Inflammatory macrophage (primary cell): ENCODE measurements around the gene LPP.

Source experiments
- DNase-seq, 2 donors: peaks; one replicate each; pipeline ENCODE4 v3.0.0-alpha.2; 2020 to 2022

Gene LPP

GRCh38 chr3:188489639-188490405 is 335.9 kb downstream of the LPP start:
- peak in 1 of 2 donors; percentile 2 for DNase-seq

- DNase-seq = no peak
Observed at GRCh38 chr3:188490416-188490815, 336.5 kb downstream of the LPP start.

- no peak for DNase-seq
Observed at GRCh38 chr3:188491276-188491687, 337.3 kb downstream of the LPP start.

- DNase-seq = no peak
Observed at GRCh38 chr3:188496390-188496789, 342.4 kb downstream of the LPP start.

GRCh38 chr3:188497021-188497420 is 343.1 kb downstream of the LPP start:
- no peak for DNase-seq

GRCh38 chr3:188503647-188504046 is 349.7 kb downstream of the LPP start:
- no peak for DNase-seq

- DNase-seq = peak; percentile 33 to 38
Observed at GRCh38 chr3:188505151-188505550, 351.2 kb downstream of the LPP start.

- peak in 1 of 2 donors; percentile 64 for DNase-seq
Observed at GRCh38 chr3:188505911-188506310, 352.0 kb downstream of the LPP start.

GRCh38 chr3:188506446-188506845 is 352.5 kb downstream of the LPP start:
- peak; percentile 23 to 53 for DNase-seq

GRCh38 chr3:188507244-188507720 is 353.3 kb downstream of the LPP start:
- peak; percentile 91 to 95 for DNase-seq

- DNase-seq = no peak
Observed at GRCh38 chr3:188508454-188508853, 354.5 kb downstream of the LPP start.

GRCh38 chr3:188509316-188509715 is 355.4 kb downstream of the LPP start:
- DNase-seq = no peak

GRCh38 chr3:188510366-188510765 is 356.4 kb downstream of the LPP start:
- DNase-seq = peak in 1 of 2 donors; percentile 28

GRCh38 chr3:188513662-188514328 is 359.8 kb downstream of the LPP start:
- DNase-seq = no peak

- DNase-seq = no peak
Observed at GRCh38 chr3:188516515-188516914, 362.6 kb downstream of the LPP start.

- DNase-seq = no peak
Observed at GRCh38 chr3:188518416-188518815, 364.5 kb downstream of the LPP start.

GRCh38 chr3:188518835-188519452 is 365.0 kb downstream of the LPP start:
- DNase-seq = no peak

- DNase-seq = no peak
Observed at GRCh38 chr3:188520466-188520865, 366.5 kb downstream of the LPP start.

- no peak for DNase-seq
Observed at GRCh38 chr3:188522115-188522514, 368.2 kb downstream of the LPP start.

GRCh38 chr3:188523291-188523690 is 369.3 kb downstream of the LPP start:
- DNase-seq = no peak

- DNase-seq = no peak
Observed at GRCh38 chr3:188524052-188524451, 370.1 kb downstream of the LPP start.

GRCh38 chr3:188526057-188526456 is 372.1 kb downstream of the LPP start:
- peak; percentile 53 to 68 for DNase-seq

- no peak for DNase-seq
Observed at GRCh38 chr3:188527389-188527788, 373.4 kb downstream of the LPP start.

- no peak for DNase-seq
Observed at GRCh38 chr3:188528396-188528795, 374.4 kb downstream of the LPP start.
